Esophagus mucosa (tissue), 1 donor: Measurements from ENCODE around the gene TMPRSS11A. TPM values are rescaled to one million over a fixed set of nuclear protein-coding genes. Genes with fewer than 3 reads are reported as not detected.

Source experiments
- ATAC-seq: fragments of 200-7000 bp; cut with Tn5 transposase; one replicate; pipeline ENCODE4 v1.9.1; 2020
- total RNA-seq: library from RNA; stranded (reverse); gene quantifications from one replicate; pipeline ENCODE4 v1.2.4, GENCODE V29; 2023
- donor health status: DM: yes; HTN: yes; CAD: no.

TMPRSS11A gene
- total RNA-seq, 1 donor from 2014 or later = 62.3 TPM

DNA sequence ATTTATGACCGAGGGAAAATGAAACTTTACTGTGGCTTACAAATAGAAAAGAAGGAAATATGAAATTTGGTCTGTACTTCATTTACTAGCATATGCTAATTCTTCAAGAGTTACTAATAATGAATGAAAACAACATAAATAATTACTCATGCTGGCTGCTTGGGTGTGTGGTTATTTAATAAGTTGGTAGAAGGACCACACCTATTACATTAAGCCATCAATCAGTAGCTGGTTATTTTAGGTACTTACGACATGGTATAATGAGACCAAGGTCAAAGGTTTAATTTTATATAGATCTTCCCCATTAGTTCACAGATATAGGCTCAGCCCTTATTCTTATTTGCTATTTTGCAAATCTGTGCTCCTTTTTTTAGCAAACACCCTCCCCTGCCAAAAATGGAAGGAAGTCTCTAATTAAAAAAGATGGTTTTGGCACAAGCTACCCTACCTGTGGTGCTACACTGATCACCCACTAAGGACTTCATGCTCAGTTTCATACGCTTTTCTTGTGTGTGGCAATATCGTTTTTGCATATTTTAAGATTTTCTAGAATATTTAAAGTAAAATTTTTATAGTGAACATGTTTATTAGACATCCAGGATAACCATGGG, 93.6 kb downstream of the TMPRSS11A start:
- ATAC-seq = peak; percentile 75

- ATAC-seq = peak; percentile 97
Observed at GRCh38 chr4:67861513-67861912, 101.8 kb downstream of the TMPRSS11A start.

Other genes starting within 250 kb of the TMPRSS11A start
- gene GNRHR, start 209.1 kb downstream of the TMPRSS11A start, total RNA-seq = 0.56 TPM
- gene TMPRSS11D, start 79.5 kb downstream of the TMPRSS11A start, total RNA-seq = 196 TPM
- 12.4 TPM for gene TMPRSS11F, start 166.4 kb upstream of the TMPRSS11A start, total RNA-seq